ENCODE results near the gene ARHGAP26. TPM values are rescaled to one million over a fixed set of nuclear protein-coding genes. Genes with fewer than 3 reads are reported as not detected.

ARHGAP26 gene
- total RNA-seq, 2 donors from 2014 or later, result 27.5 to 80.7 TPM

DNA sequence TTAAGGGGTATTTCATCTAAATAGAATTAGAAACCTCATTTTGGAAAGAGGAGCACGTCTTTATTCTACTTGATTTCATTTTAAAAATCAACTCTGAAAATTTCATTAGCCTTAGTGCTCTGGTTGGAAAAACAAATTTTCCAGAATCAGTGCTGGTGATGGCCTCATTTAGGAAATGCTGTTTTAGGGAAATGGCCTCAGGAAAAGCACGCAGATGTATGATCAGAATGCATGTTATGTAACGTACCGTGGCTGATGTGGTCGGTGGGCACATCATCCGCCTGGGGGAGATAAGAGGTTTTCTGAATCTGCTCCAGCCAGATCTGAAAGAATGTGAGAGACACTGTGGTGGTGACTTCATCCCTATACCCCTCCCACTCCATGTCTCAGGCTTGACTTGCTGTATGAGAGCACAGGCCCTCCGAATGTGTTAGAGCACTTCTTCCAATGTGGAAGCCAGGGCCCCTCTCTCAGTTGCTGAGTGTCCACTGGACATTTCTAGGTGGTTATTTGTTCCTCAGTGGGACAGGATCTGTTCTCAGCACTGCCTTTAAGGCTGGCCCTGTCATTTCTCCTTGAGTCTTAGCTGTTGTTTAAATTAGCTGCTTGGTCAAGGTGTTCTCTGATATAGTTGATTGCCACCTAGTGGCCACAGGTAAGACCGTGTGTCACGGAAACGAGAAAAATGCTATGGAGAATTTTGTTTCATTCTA, 96.5 kb downstream of the ARHGAP26 start:
- no peaks in the 10 kb centered on the region for H3K36me3 ChIP-seq
- DNase-seq (ENCODE audit: low spot score), result no peak
- H3K27me3 ChIP-seq (replicated peaks; ENCODE audit: insufficient read depth), result no peaks in the 10 kb centered on the region
- H3K9me3 ChIP-seq, result no peaks in the 10 kb centered on the region
- ATAC-seq (ENCODE audit: insufficient number of reproducible peaks, low FRiP score, low read depth), result no peak
- TF ChIP-seq, protein P1, sequence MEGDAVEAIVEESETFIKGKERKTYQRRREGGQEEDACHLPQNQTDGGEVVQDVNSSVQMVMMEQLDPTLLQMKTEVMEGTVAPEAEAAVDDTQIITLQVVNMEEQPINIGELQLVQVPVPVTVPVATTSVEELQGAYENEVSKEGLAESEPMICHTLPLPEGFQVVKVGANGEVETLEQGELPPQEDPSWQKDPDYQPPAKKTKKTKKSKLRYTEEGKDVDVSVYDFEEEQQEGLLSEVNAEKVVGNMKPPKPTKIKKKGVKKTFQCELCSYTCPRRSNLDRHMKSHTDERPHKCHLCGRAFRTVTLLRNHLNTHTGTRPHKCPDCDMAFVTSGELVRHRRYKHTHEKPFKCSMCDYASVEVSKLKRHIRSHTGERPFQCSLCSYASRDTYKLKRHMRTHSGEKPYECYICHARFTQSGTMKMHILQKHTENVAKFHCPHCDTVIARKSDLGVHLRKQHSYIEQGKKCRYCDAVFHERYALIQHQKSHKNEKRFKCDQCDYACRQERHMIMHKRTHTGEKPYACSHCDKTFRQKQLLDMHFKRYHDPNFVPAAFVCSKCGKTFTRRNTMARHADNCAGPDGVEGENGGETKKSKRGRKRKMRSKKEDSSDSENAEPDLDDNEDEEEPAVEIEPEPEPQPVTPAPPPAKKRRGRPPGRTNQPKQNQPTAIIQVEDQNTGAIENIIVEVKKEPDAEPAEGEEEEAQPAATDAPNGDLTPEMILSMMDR (IDR thresholded peaks at IDR 0.05), result peak; percentile 64
- no peak overlapping the region for H3K4me3 ChIP-seq
- no peak overlapping the region for H3K27ac ChIP-seq
- H3K4me1 ChIP-seq (ENCODE audit: control insufficient read depth in 1 of 2, low read depth in 2 of 2), result peaks cover 11 to 61% of the 10 kb centered on the region in 2 donors

DNA sequence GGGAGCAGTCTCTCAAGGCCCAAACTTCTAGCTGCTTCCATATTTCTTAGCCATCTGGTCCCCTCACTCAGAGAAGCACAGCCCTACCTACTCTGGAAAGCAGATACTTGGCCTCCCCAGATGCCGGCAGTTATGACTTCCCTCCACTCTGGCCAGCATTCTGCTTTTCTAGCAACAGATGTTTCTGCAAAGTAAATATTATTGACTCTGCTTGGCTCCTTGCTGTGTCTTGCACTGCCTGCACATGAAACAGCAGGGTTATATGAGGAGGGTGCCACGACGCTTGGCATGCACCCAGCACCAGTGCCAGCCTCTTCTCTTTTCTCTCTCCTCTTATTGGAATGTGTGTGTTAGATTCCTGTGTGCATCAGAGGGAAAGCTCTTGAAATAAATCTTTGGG, 99.7 kb downstream of the ARHGAP26 start:
- Histone ChIP-seq H3K27me3 (replicated peaks; ENCODE audit: insufficient read depth) (no peaks in the 10 kb centered on the region), H3K27ac (no peak overlapping the region), H3K36me3 (no peaks in the 10 kb centered on the region), H3K4me3 (no peak overlapping the region), H3K9me3 (no peaks in the 10 kb centered on the region), H3K4me1 (ENCODE audit: control insufficient read depth in 1 of 2, low read depth in 2 of 2) (peaks cover 15 to 58% of the 10 kb centered on the region in 2 donors)
- TF ChIP-seq, protein P1 (IDR thresholded peaks at IDR 0.05), result no peak
- ATAC-seq (ENCODE audit: insufficient number of reproducible peaks, low FRiP score, low read depth), result no peak
- DNase-seq (ENCODE audit: low spot score), result no peak

DNA sequence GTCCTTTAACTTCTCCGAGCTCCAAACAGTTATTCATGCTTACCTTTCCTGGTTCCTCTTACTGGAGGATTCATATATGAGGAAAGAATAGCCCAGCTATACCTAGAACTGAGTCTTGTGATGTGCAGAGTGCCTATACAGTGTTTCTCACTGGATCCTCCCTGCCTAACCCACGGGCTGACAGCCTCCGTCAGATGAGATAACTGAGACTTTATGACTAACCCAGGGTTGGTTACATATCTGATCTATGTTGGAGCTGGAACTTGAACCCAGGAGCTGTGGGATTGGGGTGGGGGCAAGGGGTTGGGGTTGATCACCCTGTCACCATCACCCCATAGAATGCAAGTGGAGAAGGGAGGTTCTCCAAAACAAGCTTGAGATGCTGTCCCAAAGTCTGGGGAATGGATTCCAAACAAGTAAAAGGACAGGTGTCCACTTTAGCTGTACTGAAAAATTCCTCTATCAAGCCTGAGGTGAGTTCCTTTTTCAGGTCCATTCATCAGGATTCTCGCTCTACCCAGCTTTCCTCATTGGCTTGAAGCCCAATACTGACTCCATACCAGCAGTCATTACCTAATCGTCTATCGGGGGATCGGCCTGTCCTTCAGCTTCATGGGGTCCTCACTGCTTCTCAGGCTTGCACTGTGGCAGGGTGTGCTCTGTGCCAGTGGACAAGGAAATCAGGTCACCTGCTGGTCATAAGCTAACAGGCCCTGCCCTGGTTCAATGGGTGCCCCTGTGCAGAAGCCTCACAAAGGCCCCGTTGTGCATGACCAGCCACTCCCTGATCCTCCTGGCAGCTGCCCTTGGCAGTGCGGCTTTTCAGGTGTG, 100.6 kb downstream of the ARHGAP26 start:
- no peak overlapping the region for H3K27ac ChIP-seq
- H3K27me3 ChIP-seq (replicated peaks; ENCODE audit: insufficient read depth), result no peaks in the 10 kb centered on the region
- H3K36me3 ChIP-seq, result no peaks in the 10 kb centered on the region
- TF ChIP-seq, protein P1 (IDR thresholded peaks at IDR 0.05), result no peak
- H3K4me3 ChIP-seq, result no peak overlapping the region
- no peaks in the 10 kb centered on the region for H3K9me3 ChIP-seq
- peaks cover 18 to 66% of the 10 kb centered on the region in 2 donors for H3K4me1 ChIP-seq (ENCODE audit: control insufficient read depth in 1 of 2, low read depth in 2 of 2)
- DNase-seq (ENCODE audit: low spot score) (no peak), ATAC-seq (ENCODE audit: insufficient number of reproducible peaks, low FRiP score, low read depth) (no peak)

DNA sequence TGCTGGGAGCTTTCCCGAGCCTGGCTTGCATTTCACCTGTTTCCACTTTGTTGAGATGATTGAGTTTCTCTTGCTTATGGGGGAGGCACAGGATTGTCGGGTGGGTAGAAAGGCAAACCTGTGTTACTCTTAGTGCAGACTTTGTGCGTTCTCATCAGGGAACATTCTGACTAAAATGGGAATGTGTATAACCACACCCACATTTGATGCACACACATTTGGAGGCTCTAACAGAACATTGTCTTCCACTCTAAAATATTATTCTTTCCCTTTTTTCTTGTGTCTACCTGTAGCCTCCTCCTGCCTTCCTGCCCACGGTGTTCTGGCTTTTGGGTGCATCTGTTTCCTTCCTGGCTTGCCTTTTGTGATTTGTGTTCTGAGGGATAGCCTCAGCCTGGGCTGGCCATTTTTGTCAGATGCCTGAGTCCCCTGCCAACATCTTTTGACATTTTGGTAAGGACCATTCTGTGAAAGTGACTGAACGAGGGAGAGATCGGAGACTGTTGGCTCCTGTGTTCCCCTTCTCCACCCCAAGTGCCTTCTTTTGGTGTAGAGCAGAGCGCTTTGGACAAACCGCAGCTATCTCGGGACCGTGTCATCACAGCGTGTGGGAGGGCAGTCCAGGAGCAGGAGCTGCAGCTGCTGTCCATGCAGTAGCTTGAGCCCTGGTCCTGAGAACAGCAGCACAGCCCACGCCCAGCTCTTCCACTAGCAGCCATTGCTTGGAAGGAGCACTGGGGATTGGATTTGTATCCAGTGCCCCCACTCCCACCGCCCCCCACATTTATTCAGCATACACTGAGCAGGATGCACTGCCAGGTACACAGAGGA, 101.4 kb downstream of the ARHGAP26 start:
- Histone ChIP-seq H3K9me3 (no peaks in the 10 kb centered on the region), H3K27me3 (replicated peaks; ENCODE audit: insufficient read depth) (no peaks in the 10 kb centered on the region), H3K4me3 (no peak overlapping the region), H3K36me3 (no peaks in the 10 kb centered on the region), H3K27ac (no peak overlapping the region), H3K4me1 (ENCODE audit: control insufficient read depth in 1 of 2, low read depth in 2 of 2) (peaks cover 18 to 67% of the 10 kb centered on the region in 2 donors)
- TF ChIP-seq, protein P1 (IDR thresholded peaks at IDR 0.05), result no peak
- ATAC-seq (ENCODE audit: insufficient number of reproducible peaks, low FRiP score, low read depth) (no peak), DNase-seq (ENCODE audit: low spot score) (no peak)

Measured in thoracic aorta (tissue), 2 donors.